Measurements from ENCODE around the gene PTPRN2. TPM values are rescaled to one million over a fixed set of nuclear protein-coding genes. Genes with fewer than 3 reads are reported as not detected.

PTPRN2 gene
- total and polyA plus RNA-seq, 2 of the 13 experiments (the other 11 are each of a cell fraction or from before 2014, with no cell fraction given) = 2.5 to 24.2 TPM

GRCh38 chr7:157860406-157860805, 727.2 kb downstream of the PTPRN2 start (continued):
- no peak for TF ChIP-seq ZNF549 (CRISPR knock-in tag; IDR thresholded peaks at IDR 0.05)
- TF ChIP-seq MEIS1 (CRISPR knock-in tag; IDR thresholded peaks at IDR 0.05; ENCODE audit: borderline replicate concordance) = no peak
- no peak for TF ChIP-seq ZNF83 (CRISPR knock-in tag; IDR thresholded peaks at IDR 0.05; ENCODE audit: borderline replicate concordance)
- TF ChIP-seq FOXM1 (CRISPR knock-in tag; IDR thresholded peaks at IDR 0.05) = no peak
- TF ChIP-seq ZFYVE20 (CRISPR knock-in tag; IDR thresholded peaks at IDR 0.05; ENCODE audit: borderline replicate concordance, low read depth) = no peak
- TF ChIP-seq ZNF784 (CRISPR knock-in tag; IDR thresholded peaks at IDR 0.05; ENCODE audit: borderline replicate concordance) = no peak
- TF ChIP-seq SAFB2 (CRISPR knock-in tag; IDR thresholded peaks at IDR 0.05; ENCODE audit: borderline replicate concordance, low read depth) = no peak
- TF ChIP-seq ZNF431 (CRISPR knock-in tag; IDR thresholded peaks at IDR 0.05; ENCODE audit: borderline replicate concordance, low read depth) = no peak
- no peak for TF ChIP-seq KAT7 (CRISPR knock-in tag; IDR thresholded peaks at IDR 0.05; ENCODE audit: borderline replicate concordance)
- no peak for TF ChIP-seq ZNF367 (CRISPR knock-in tag; IDR thresholded peaks at IDR 0.05; ENCODE audit: borderline replicate concordance)
- TF ChIP-seq HIVEP1 (CRISPR knock-in tag; IDR thresholded peaks at IDR 0.05) = no peak
- TF ChIP-seq HMGXB4 (CRISPR knock-in tag; IDR thresholded peaks at IDR 0.05; ENCODE audit: borderline replicate concordance in 1 of 2, low read depth in 1 of 2) = no peak
- no peak for TF ChIP-seq PHF8 (CRISPR knock-in tag; IDR thresholded peaks at IDR 0.05)
